Ramos (cell line): ENCODE data around the gene FMN2.

Experiments
- in situ Hi-C: fragments of 300-500 bp; cut with MboI; formaldehyde crosslinking; loops from one replicate; pipeline ENCODE4 v1.14.3; 2022; ENCODE audit warnings: low sequenced_read_pairs; ENCODE audit not compliant: unreplicated experiment

FMN2 gene

DNA sequence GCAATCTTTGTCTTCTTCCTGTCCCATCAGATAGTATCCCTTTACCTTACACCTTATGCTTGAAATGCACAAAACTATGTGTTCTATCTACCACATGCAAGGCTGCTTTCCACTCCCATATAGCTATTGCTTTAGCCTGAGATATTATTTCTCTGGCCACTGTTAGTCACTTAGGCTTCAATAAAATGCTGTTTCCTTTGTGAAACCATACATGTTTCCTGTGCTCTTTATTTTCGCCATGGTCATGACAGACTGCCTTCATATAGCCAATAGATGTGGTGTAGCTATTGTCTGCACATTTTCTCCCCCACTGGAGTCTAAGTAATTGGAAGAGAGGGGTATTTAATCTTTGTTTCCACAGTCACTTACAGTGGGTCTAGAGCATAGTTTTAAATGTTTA lies 411.9 kb downstream of the FMN2 start:
- in situ Hi-C loops: no loop called here

DNA sequence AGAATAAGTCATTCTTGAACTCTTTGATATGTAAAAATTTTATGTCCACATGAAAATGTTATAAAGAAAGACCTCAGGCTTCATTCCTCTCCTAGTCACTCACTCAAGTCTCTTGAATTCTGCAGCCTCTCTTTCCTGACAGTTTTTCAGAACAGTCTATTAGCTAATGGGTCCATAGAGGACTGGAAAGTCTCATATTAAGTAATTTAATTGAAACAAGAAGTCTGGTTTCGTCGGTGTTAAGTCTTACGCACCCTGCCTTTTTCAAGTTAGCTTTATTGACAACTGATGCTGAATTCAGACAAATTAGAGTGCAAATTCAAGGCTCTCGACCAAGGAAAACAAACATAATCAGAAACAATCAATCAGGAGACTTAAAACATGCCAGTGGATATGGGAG lies 414.5 kb downstream of the FMN2 start:
- in situ Hi-C loops: no loop called here

DNA sequence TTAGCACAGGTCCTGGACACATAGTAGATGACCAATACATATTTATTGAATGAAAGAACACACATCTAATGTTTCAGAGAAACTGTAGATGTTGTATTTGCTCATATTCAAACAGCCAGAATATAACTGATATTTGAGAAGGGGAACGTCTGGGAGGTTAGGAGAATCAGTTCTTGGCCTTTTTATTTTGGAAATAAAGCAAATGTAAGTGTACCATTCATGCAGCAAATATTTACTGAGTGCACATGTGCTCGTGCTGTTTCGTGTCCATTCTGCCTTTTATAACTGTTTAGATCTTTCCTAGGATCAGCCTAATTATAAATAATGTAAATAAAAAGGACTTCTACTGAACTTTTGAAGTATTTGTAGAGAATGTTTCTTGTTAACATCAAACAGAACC lies 416.5 kb downstream of the FMN2 start:
- in situ Hi-C loops: no loop called here

DNA sequence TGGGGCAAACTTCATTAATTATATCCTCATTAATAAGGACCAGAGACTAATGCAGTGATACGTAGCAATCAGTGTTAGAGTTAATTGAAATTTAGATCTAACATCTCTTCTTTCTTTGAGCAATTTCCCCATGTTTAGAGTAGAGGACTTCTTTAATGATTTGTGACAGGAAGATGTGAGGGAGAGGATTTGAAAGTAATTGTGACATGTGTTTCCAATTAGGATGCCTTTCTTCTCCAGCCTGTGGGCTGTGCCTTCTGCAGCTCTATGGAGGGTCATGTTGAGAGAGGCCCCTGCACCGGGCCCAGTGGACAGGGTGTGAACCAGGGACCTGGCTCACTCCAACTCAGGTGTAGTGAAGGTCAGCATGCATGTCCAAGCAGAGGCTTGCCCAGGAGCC lies 417.3 kb downstream of the FMN2 start:
- in situ Hi-C loops: no loop called here

DNA sequence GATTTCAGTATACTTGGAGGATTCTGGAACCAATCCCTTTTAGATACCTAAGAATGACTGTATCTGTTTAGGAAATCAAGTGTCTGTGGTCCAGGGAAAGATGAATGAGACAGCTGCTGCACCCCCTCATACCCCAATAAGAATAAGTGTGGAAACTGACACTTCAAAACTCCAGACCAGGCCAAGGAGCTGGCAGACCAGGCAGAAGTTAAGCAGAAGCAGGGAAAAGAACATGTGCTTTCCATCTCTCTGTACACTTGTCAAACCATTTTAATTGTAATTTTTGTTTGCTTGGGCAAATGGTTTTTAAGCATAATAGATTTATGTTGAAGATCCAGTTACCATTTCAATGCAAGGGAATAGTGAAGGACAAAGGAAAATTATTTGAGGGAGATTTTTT lies 420.1 kb downstream of the FMN2 start:
- in situ Hi-C loops: no loop called here

DNA sequence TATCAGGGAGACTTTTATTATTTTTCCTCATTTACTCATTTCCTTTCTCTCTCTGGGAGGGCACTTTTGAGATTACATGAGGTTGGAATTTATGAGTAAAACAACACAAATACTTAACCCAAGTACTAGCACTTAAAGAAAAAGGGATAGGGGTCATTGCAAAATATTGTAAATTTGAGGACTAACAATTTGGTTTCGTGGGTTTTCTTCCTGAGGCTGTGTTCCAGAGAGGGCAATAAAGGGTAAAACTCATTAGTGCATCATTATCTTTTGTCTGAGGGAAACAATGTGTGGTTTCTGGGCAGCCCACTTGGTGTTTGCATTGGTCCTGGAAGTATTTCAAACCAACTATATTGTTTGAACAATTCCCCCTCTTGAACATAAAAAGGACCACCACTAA lies 423.8 kb downstream of the FMN2 start:
- in situ Hi-C loops: no loop called here

DNA sequence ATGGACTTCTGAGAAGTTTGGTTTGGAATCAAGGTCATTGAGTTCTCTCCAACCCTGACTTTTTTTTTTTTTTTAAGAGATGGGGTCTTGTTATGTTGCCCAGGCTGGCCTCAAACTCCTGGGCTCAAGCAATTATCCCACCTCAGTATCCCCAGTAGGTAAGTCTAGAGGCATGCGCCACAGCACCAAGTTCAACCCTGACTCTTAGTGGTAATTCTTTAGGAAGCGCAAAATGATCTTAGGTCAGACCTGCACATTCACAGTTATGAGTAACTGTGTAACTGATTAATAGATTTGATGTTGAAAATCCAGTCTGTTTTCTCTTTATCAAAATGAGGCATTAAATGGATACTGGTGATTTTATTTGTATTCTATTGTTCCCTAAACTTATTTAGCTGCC lies 424.4 kb downstream of the FMN2 start:
- in situ Hi-C loops: no loop called here

DNA sequence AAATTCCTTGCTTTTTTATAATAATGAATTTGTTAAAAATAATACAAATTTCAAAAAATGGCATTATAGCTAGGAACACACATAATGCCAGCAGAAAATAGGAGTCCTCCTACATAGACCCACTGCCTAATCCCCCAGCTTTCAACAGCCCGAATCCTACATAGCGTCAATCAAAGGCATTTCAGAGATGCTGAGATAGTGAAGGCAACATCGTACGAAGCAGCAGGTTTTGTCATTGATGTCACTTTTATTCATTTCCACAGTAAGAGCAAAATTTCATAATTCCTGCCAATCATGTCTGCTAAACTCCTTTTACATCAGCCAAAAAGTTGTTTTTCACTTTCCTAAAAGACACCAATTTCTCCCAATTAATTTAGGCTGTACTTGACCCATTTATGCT lies 426.2 kb downstream of the FMN2 start:
- in situ Hi-C loops: no loop called here

DNA sequence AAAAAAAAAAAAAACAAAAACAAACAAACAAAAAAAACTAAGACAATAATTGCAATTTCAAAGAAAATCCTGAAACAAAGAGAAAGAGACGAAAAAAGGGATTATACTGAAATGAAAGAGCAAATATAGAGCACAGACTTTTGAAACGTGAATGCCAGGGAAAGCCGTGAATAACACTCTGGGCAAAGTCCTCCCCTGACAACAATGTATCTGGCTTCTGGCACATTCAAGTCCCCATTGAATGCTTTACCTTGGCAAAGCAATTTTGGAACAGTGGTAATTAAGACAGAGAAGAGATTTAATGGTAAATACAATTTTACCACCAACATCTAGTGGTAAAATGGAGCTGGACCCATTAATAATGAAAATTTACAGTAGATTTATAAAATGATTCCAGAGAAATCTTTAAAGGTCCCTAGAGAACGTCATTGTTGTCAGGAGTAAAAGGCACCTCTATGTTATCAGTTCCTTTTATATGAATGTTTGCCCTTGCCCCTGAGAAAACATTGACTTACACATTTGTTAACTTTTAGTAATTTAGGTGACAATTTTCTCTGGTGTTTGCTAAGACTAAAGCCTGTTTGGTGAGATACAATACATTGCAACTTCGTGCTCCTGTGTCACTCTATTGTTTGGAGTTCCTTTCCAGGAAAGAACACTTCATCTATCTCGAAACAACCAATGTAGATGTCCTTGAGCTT lies 430.6 kb downstream of the FMN2 start:
- in situ Hi-C loops: no loop called here

DNA sequence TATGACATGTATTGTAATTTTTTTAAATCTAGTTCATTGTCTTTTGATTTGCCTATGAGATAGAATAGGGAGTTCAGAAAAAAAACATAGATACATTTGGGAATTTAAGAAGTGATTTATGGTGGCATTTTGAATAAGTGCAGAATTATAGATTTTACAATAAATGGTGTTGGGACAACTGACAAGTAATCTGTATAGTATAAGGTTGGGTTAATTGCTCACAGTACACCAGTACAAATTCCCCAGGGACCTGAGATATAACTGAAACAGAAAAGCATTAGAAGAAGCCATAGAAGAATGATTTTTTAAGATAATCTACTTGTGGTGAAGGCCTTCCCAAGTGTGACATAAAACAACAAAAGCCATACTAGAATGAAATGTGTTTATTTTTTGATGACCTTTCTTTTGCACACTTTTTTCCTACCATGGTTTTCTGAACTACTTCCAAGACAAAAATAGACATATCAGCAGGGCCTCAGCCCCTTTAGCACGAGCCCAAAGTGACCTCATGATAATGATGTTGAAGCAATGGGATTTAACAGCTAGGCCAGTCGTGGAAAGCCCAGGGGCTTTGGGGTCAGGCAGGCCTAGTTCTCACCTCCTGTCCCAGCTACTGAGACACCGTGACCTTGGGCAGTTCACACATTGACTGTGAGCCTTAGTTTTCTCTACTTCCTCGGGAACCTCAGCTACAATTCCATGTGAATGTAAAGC lies 432.8 kb downstream of the FMN2 start:
- in situ Hi-C loops: no loop called here
